LNCAP (cell line): ENCODE results near the gene METAP1D.

Source experiments
- TF ChIP-seq, protein P1 (sequence below): fragments of 450-650 bp; IDR thresholded peaks from 2 replicates; pipeline ENCODE4 v1.5.1; 2017; ENCODE audit warnings: mild to moderate bottlenecking

The METAP1D gene

GRCh38 chr2:172072303-172072702, 72.5 kb downstream of the METAP1D start:
- TF ChIP-seq, protein P1, sequence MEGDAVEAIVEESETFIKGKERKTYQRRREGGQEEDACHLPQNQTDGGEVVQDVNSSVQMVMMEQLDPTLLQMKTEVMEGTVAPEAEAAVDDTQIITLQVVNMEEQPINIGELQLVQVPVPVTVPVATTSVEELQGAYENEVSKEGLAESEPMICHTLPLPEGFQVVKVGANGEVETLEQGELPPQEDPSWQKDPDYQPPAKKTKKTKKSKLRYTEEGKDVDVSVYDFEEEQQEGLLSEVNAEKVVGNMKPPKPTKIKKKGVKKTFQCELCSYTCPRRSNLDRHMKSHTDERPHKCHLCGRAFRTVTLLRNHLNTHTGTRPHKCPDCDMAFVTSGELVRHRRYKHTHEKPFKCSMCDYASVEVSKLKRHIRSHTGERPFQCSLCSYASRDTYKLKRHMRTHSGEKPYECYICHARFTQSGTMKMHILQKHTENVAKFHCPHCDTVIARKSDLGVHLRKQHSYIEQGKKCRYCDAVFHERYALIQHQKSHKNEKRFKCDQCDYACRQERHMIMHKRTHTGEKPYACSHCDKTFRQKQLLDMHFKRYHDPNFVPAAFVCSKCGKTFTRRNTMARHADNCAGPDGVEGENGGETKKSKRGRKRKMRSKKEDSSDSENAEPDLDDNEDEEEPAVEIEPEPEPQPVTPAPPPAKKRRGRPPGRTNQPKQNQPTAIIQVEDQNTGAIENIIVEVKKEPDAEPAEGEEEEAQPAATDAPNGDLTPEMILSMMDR = no peak

DNA sequence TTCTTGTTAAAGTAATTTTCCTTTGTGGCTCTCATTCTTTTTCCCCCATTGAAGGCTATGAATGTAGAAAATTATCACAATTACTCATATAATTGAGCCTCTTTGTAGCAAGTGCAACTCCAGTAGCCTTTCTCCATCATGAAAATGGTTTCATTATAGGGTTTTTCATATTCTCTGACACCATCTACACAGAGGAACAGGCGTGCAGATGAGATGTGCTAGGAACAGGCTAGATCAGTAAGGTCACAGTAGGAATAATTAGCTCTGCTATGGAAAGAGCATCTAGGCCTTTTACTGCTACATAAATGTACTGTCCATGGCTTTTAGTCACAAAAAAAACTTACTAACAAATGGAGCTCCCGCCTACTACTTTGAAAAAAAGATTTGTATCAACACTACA, 73.0 kb downstream of the METAP1D start:
- TF ChIP-seq, protein P1 = no peak

GRCh38 chr2:172073518-172073917, 73.8 kb downstream of the METAP1D start:
- TF ChIP-seq, protein P1 = no peak

- TF ChIP-seq, protein P1 = no peak
These were observed 74.5 kb downstream of the METAP1D start for GRCh38 chr2:172074254-172074653.

DNA sequence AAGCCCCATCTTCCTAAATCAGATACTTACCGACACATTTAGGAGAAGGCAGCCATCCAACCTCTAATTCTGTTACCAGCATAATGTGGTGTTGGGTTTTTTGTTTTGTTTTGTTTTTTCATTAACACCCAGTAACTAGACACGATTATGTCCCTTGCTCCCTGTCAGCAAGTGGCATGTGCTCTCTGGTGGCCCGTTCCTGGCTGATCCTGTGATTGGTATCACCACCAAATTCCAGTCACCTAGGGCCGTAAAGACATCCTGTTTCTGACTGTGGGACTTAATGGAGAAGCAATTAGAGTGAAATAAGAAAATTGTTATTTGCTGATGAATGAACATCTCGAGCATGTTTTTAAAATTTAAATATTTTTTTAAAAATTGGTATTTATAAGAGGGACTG, 79.7 kb downstream of the METAP1D start:
- TF ChIP-seq, protein P1 = no peak

DNA sequence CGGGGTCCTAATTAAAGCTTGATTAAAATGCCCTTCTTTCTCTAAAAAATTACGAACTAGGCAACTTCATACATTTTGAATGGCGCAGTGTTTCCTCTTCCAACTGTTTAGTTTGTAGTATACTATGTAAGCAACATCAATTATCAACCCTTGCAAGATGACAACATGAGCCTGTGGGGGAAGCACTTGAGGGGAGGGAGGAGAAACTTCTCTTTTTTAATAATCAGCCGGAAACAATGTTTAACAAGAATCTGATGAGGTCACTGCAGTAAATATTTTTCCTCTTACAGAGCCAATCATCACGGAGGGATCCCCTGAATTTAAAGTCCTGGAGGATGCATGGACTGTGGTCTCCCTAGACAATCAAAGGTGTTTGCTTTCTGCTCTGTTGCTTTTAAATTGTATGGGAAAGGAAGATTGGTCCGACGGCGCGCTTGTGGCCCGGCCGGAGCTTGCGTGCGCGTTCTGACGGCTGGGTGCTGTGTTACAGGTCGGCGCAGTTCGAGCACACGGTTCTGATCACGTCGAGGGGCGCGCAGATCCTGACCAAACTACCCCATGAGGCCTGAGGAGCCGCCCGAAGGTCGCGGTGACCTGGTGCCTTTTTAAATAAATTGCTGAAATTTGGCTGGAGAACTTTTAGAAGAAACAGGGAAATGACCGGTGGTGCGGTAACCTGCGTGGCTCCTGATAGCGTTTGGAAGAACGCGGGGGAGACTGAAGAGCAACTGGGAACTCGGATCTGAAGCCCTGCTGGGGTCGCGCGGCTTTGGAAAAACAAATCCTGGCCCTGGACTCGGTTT, 80.3 kb downstream of the METAP1D start:
- TF ChIP-seq, protein P1 = no peak

DNA sequence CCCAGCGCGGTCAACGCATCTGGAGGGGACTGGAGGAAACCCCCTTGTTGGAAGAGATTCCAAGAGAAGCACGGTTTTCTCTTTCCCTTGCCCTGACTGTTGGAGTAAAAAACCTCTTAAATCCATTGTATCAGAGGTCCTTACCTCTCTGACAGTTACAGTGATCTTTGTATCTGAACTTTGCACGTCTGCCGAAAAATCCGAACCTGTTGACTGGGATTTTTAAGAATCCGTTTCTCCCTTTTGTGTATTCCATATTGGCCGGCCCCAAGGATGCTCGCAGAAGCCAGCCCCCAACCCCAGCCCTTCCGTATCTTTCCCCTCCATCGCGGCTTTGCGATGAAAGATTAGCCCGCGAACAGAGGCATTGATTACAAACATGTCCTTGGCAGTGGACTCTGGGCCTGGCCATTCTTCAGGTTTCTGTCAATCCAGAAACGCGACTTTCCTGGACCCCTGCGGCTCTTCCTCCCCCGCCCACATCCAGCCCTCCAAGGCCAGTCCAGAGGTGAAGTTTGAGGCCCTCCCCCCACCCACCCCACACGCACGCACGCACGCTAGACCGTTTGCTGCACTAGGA, 81.0 kb downstream of the METAP1D start:
- TF ChIP-seq, protein P1 = no peak
